DMS53 (cell line): ENCODE measurements around the gene IP6K3.
A peak's percentile ranks its signal among the peaks of the same experiment; 100 is the strongest.

Source experiments
- DNase-seq: peaks from one replicate; lab custom pipeline; 2025; lab: John Stamatoyannopoulos, UW

IP6K3 gene, protein sequence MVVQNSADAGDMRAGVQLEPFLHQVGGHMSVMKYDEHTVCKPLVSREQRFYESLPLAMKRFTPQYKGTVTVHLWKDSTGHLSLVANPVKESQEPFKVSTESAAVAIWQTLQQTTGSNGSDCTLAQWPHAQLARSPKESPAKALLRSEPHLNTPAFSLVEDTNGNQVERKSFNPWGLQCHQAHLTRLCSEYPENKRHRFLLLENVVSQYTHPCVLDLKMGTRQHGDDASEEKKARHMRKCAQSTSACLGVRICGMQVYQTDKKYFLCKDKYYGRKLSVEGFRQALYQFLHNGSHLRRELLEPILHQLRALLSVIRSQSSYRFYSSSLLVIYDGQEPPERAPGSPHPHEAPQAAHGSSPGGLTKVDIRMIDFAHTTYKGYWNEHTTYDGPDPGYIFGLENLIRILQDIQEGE

GRCh38 chr6:33746651-33747100 lies at the start of gene IP6K3:
TSS of gene IP6K3 (minus strand) at chr6:33746905. CDS start at chr6:33735476, 11,429 bp downstream.
- peak; percentile 48 for DNase-seq

- DNase-seq = no peak
Measured at GRCh38 chr6:33794910-33795623, 48.4 kb upstream of the IP6K3 start.

GRCh38 chr6:33792981-33793380 lies 46.3 kb upstream of the IP6K3 start:
- DNase-seq = no peak

DNA sequence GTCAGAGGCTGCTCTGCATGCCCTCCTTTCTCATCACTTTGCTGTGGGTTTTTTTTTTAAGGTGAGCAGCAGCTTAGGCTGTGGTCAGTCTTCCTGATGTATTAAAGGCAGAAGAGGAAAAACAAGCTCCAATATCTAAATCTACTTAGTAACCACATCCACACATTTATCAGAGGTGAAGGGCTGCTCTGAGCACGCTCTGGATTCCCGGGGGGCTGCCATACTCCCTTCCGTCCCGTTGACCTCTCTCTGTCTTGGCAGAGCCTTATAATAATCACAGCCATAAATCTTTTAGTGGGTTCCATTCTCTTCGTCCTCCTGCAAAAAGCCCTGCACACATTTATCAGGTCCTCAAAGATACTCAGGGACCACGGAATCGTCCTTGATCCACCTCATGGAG lies 44.9 kb upstream of the IP6K3 start:
- no peak for DNase-seq

GRCh38 chr6:33790910-33791309 lies 44.2 kb upstream of the IP6K3 start:
- no peak for DNase-seq

- no peak for DNase-seq
Measured at GRCh38 chr6:33790379-33790778, 43.7 kb upstream of the IP6K3 start.

- no peak for DNase-seq
Measured at GRCh38 chr6:33789550-33789895, 42.8 kb upstream of the IP6K3 start.

DNA sequence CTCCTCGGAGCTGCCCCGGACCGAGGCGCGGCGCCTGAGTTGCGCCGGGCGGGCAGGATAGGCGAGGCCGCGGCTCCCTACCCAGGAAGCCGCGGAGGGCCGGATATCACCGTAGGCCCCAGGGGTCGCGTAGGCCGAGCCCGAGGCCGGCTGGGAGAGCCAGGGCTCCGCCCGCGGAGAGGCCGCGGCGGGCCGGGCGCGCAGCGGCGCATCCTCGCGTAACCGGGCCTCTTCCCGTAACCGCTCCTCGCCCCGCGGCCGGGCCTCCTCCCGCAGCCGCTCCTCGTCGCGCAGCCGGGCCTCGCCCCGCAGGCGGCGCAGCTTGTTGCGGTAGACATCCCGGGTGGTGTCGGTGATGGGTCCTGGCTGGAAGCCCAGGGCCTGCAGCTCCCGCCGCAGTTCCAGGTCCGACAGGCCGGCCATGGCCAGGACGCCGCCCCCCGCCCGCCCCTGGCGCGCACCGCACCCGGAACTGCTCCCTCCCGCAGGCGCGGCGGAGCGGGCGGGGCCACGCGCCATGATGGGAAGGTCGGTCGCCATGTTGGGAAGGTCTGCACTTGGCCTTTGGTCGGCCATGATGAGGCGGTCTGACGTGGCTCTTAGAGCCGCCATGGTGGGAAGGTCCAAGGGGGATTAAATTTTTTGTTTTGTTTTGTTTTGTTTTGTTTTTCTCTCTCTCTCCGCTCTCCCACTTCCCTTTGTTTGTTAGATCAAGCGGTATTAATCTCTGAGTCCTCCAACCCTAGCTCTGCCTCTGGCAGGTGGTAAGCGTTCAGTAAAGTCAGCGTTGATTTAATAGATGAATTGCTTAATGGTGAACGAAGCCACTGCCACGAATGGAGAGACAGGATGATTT lies 42.2 kb upstream of the IP6K3 start, which contains the start of gene LEMD2:
TSS of gene LEMD2 (minus strand) at position 437 of the 856 bp plus-strand sequence. CDS start at position 423, 14 bp downstream.
- DNase-seq = peak; percentile 96

- DNase-seq = peak; percentile 80
Measured at GRCh38 chr6:33787954-33788693, 41.4 kb upstream of the IP6K3 start.

GRCh38 chr6:33787346-33787953 lies 40.7 kb upstream of the IP6K3 start:
- peak; percentile 64 for DNase-seq

- DNase-seq = no peak
Measured at GRCh38 chr6:33786736-33787135, 40.0 kb upstream of the IP6K3 start.

GRCh38 chr6:33785778-33786177 lies 39.1 kb upstream of the IP6K3 start:
- DNase-seq = no peak

- DNase-seq = no peak
Measured at GRCh38 chr6:33784787-33785186, 38.1 kb upstream of the IP6K3 start.

GRCh38 chr6:33783781-33784520 lies 37.2 kb upstream of the IP6K3 start:
- DNase-seq = no peak

- no peak for DNase-seq
Measured at GRCh38 chr6:33782561-33782960, 35.9 kb upstream of the IP6K3 start.

GRCh38 chr6:33781131-33781975 lies 34.6 kb upstream of the IP6K3 start:
- DNase-seq = peak; percentile 30

- DNase-seq = no peak
Measured at GRCh38 chr6:33779895-33780294, 33.2 kb upstream of the IP6K3 start.

DNA sequence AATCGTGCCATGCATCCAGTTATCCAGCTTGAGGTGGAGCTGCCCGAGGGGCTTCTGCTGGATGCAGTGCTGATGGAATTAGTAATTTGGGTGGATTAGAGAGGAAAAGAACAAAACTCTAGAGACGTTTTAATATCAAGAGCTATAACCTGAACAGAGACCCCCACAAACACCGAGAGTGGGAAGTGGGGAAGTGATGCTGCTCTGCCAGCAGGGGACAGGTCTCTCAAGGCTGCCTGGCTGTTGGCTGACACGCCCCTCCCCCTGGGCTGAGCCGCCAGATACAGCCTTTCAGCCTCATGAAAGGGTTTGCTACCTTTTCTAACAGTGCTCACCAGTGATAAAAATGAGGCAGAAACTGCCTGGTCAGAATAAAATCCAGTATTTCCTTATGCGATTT lies 32.6 kb upstream of the IP6K3 start:
- no peak for DNase-seq

DNA sequence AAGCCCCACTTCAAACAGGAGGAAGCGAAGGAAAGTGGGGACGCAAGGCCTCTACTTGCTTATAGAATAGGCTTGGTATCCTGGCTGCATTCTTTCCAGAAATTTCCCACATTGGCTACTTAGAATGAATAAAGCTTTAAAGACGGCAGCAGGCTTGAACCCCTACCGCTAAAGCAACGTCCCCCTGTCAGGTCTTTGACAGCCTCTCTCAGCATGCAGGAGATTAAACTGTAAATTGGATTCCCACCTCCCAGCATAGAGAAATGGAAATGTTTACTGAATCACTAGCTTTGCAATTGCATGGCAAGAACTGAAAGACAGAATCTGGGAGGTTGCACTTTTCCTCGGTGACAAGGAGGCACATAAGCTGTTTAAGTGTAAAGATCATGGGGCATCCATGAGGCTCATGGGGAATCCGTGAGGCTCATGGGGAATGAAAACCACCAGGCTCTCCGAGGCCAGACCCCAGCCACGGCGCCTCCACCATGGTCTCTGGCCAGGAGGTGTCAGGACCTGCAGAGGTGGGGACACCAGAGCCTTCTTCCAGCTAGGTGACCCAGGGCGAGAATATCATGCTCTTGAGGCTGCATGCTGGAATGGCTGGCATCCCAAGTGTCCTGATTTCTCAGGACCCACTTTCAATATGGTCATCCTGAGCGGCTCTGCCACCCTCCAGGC lies 31.9 kb upstream of the IP6K3 start:
- DNase-seq = no peak
